Amniotic stem cell (primary cell): ENCODE data around the gene NPTX1.

Experiments
- DNase-seq: peaks from one replicate; lab custom pipeline; 2025; lab: John Stamatoyannopoulos, UW

NPTX1 gene

DNA sequence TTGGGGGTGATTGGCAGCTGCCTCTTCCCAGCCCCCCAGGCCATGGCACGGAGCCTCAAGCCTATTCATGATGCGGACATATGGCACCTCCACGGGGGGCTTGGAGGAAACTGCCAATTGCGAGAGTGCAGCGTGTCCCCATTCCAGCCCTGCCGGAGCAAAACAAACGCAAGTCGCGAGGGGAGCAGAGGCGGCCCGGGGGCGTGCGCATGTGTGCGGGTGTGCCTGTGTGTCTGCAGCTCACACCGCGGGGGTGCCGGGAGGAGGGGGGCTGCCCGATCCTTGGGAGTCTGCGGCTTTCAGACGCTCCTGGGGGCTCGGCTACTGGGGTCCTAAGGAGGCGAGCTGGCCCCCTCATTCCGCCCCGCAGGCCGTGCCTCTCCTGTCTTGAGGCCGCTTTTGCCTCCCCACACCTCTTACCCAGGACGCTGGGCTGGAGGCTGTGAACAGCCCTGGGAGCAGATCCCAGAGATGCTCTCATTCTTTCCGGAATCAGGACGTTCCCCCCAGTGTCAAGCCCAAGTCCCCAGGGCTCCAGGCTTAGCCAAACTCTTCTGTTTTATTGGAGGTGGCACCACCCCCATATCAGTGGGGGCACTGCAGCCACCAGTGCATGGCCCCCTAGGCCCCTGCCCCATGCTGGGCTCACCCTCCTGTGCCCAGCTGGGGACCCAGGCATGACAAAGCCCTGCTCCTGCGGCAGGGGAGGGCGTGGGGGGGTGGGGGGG lies 32.3 kb downstream of the NPTX1 start:
- no peak for DNase-seq

DNA sequence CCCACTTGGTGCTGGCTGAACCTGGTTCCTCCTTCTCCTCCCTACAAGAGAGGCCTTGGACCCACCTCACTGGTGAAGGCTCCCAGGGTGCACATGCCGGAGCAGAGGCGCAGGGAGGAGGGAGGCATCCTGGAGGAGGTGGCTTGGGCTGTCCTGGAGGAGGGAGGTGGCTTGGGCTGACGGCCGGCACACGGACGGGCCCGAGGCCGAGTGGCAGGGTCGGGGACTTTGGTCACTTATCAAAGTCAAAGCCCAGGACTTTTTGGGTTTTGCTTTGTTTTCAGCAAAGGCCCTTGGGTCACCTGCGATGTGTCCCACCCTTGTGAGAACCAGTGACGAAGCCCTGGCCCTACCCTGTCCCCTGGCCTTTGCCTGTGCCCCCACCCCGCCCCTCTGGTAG lies 32.9 kb downstream of the NPTX1 start:
- DNase-seq, result no peak

DNA sequence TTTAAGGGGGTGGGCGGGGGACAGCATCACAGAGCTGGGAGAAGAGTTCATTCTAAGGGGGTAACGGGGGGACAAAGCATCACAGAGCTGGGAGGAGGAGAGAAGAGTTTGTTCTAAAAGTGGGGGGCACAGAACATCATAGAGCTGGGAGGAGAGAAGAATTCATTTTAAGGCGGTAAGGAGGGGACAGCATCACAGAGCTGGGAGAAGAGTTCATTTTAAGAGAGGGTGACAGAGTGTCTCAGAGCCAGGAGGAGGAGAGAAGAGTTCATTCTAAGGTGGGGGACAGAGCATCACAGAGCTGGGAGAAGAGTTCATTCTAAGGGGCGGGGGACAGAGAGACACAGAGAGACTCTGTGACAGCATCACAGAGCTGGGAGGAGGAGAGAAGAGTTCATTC lies 33.6 kb downstream of the NPTX1 start:
- DNase-seq, result no peak

DNA sequence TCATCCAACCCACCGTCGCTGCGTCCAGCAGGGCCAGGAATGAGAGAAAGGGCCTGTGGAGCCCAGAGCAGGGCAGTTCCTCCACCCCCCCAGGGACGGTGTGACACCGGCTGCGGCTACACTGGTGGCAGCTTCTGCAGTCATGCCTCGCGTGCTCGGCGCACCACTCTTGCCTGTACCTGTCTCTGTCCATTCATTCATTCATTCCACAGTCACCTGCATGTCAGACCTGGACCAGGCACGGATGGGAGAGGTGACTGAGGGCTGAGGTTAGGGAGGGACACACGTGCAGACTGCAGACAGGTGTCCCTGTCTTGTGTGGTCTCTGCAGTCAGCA lies 34.1 kb downstream of the NPTX1 start:
- no peak for DNase-seq

DNA sequence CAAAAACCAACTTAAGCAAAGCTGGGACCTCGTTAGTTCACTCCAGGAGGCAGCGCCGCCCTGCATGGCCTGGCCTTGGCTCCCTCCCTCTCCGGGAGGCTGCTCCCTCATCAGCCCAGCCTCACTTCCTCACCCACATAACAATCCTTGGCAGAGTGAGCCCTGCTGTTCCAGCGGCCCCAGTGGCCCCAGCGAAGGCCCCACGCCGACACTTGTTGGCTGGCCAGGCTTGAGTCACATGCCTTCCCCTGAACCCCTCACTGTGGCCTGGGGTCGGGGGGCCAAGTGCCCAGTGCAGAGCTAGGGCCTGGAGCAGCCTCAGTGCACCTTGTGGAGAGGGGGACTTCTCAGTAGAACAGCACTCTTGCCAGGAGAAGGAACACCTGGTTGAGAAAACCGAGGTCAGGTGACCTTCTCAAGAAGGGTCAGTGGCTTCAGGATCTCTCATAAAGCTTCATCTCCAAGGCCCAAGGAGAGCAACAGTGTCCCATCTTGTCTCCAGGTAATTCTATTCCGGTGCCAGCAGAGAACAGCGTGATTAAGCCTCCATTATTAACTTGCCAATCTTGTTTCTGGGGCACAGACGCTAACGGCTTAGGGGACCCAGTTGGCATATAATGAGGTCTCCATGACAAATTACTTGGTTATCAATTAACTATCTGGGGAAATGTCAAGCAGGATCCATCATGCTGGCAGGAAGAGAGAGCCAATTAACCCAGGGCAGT lies 34.6 kb downstream of the NPTX1 start:
- no peak for DNase-seq

DNA sequence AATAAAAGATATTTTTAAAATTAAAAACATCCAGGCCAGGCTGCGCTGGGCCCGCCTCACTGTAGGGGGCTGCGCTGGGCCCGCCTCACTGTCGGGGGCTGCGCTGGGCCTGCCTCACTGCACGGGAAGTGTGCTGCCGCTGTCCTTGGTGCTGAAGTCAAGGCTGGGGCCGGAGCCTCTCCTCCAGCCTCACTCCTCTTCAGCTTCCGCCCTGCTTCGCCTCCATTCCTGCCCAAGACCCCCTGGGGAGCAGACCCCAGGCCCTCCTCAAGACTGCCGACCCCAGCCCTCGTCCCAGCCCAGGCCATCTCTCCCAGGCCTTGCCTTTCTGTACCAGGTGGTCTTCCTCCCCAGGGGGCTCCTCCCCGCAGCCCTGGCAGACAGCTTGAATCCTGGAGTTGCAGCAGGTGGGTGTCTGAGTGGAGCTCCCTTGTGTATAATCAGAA lies 35.3 kb downstream of the NPTX1 start:
- peak; percentile 2 for DNase-seq

DNA sequence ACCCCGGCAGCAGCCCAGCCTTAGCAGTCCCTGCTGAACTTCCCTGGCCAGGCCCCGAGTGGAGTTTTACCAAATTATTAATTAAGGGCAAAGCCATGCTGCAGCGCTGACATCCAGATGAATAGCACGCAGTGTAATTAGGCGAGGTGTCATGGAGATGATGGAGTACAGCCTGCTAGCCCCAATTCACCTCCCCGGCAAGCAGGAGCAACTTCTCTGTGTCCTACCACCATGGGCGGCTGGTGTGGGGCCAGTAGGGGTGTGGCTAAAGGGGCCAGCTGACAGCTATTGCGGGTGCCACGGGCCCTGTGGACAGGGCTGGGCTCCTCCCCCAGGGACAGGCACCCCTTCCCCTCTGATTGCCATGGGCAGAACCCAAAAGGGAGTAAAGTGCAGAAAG lies 36.9 kb downstream of the NPTX1 start:
- DNase-seq, result no peak

DNA sequence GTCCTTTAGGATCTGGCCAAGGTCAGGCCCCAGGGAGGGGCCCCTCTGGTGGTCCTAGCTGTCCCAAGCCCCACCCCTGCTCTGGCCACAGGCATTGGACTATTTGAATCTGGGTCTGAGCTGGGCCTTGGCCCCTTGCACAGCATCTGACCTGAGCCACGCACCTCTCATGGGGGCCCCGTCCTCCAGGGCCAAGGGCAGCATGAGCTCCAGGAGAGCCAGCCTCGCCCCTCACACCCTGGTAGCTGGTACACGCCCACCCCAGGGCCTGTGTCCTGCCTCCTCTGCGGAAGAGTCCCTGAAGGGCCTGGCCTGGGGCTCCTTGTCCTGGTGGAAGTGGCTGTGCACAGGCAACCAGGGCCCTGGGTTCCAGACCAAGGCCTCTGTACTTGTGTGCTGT lies 37.6 kb downstream of the NPTX1 start:
- no peak for DNase-seq

DNA sequence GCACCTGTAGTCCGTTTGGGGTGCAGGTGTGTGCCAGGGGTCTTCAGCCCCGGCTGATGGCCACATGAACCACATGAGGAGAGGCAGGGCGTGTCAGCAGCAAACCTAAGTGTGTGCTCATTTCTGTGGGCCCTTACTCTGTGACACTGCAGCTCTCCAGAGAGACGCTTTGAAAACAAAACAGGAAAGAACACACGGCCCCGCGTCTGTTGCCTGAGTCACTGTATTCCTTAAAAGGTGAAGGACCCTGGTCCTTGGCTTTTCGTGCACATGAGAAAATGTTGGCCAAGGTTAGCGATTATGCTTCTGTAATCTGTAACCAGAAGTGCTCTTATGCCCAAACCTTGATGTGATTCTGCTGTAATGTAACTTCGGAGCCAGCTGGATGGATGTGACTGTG lies 38.9 kb downstream of the NPTX1 start:
- no peak for DNase-seq

DNA sequence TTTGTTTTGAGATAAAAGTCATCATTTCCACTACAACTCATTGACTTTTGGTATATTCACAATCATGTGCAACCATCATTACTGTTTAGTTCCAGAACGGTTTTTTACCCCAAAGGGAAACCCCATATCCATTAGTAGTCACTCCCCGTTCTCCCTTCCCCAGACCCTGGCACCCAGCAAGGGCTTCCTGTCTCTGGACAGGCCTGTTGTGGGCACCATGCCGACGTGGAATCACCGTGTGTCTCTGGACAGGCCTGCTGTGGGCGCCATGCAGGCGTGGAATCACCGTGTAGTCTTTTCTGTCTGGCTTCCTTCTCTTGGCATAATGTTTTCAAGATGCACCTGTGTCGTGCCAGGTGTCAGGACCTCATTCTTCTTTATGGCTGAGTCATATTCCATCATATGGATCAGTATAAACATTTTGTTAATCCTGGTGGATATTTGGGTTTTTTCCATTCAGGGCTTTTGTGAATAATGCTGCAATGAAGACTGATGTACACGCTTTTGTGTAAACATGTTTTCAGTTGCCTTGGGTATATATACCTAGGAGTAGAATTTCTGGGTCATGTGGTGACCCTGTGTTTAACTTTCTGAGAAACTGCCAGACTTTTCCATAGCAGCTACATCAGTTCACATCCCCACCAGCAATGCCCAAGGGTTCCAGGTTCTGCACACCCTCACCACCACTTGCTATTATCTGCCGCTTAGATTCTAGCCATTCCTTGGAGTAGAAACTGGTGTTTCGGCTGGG lies 42.3 kb downstream of the NPTX1 start:
- no peak for DNase-seq

DNA sequence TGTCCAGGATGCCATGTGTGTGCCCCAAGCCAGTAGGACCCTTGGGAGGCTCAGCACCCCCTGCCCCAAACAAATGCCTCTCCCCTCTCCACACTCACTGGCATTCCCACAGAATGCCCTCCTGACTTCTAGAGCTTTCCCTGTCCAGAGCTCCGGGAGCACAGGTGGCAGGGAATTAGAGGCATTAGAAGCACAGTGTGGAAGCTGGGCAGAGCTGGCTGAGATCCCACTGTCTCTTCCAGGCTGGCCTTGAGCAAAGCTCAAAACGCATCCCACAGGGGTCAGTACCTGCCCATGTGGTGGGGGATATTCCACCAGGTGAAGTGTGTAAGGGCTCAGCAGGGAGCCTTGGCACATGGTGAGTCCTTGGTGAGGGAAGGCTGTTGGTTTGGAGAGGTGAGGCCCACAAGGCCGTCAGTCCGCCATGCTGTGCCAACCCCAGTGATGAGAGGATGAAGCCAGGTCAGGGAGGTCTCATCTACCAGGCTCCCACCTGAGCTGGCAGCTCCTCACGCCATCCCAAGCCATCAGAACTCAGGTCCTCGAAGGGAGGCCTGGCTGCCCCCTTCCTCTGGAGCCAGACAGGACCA lies 43.4 kb downstream of the NPTX1 start:
- DNase-seq, result no peak

DNA sequence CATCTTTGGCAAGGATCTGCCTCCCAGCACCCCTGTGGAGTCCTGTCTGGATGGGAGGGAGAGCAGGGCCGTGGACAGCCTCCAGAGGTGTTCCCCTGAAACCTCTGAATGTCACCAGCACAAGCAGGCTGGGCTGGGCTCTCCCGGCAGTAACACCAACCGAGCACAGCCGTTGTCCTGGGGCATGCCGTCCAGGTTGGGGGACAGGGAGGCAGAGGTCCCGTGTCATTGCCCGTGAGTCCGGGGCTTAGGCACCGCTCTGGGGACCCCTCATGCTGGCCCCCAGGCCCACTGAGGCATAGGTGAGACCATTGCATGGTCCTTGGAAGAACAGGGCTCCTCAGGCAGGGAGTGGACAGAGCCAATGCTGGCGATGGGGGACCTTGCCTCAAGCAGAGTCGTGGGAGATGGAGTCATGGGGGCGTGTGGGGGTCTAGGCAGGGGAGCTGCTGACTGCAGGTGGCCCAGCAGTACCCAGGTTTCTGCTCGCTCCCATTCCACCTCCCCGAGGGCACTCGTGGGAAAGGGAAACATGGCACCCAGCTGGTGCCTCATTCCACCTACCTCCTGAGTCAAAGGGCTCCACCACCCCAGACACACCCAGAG lies 44.0 kb downstream of the NPTX1 start:
- DNase-seq, result no peak

DNA sequence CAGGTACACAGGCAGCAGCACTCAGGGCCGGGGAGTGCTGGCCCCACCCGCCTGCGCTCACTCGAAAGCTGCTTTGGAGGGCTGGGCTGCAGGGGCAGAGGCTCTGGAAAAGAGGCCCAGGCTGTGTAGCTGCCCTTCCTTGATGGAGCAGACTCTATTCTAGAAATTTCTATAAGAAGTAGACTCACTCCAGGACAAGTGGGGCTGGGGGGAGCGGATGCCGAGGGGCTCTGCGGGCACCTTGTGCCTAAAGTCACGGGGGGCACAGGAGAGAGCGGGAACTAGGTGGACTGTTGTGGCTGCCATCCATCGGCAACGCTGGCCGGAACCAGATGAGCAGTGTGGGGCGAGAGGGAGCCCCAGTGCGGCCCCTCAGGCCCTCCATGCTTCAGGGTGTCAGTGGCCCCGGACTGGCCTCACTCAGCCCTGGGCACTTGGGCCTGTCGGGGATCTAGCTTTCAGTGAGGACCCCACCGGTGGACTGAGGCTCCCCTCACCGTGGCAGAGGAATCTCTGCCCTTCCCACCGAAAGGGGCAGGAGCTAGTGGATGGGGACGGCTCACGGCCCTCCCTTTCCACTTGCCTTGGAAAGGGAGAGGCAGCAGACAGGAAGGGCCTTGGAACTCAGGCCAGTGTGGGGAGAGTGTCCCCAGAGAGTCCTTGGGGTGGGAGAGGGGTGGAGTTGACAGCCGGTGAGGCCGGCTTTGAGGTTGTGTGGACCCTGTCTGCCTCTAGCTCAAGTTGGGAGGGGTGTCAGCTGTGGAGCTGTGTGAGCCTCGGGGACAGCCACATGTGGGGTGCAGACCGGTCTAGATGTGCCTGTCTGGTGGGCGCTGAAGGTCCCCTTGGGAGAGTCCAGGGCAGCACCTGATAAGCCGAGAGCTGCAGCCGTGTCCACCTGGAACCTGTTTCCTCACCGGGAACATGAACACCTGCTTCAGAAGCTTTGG lies 44.9 kb downstream of the NPTX1 start:
- no peak for DNase-seq

DNA sequence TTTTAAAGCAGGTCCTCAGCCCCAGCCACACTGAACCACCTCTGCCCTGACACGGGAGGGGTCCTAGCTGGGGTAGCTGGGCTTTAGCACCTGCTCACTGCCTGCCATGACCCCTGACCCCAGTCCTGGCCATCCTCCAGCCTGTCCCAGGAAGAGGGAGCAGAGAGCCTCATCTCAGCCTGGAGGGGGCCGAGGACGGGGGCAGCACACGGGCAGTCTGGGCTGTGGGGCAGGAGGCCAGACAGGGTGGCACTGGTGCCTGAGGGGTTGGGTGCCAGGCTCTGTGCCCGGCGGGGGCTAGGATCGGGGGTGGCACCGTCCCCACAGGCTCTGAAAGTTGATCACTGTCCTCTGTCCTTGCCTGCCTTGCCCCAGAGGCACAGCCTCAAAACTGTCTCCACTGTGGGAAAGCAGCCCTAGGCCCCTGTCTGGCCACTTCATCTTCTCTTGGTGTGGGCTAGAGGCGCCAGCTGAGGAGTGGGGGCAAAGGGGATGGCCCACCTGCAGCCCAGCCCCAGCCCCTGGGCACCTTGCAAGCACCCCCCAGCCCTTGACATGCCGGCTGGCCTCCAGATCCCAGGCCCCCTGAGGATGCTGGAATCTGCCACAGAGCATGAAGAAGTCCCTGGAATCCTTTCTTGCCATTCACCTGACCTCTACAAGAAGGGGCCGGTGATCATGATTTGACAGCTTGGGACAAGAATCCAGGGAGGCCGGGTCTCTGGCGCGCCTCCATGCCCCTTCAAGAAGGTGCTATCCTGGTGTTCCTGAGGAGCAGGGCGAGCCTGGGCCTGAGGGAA lies 45.8 kb downstream of the NPTX1 start:
- DNase-seq, result no peak

DNA sequence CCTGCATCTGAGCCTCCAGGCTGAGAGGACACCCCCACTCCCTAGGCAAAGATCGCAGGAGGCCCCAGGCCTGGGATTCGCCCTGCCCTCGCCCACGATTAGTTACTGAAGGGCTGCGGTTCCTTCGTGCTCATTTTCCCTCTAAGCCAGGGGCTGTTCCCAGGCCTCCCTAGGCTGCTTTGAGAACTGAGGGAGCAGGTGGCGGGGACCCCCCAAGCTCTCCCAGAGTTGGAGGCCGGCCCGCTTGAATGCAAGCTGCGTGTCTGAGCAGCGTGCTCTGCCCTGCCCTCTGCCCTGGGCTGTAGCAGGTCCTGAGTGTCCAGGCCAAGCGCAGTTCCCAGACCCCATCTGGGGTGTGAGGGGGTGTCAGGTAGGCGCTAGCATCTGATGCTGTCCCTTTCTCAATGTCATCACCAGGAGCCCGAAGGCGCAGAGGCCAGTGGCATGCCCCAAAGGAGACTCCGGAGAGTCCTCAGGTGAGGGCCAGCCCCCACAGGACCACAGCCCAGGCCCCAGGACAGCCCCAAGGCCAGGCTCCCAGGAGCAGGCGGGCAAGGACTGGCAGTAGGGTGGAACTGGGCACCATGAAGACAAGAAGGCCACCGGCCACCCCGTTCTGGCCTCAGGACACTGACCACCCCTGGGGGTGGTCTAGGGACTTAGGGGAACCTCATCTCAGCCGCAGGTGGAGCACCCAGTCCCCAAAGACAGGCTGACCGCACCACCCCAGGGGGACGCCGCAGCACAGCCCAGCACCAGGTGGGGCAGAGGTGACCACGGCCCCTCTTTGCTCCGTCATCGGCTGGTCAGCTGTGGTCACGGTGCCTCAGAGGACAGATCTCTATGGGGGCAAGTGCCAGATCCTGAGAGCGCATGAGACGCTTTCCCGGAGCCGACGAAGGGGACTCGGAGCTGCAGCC lies 46.8 kb downstream of the NPTX1 start:
- no peak for DNase-seq

DNA sequence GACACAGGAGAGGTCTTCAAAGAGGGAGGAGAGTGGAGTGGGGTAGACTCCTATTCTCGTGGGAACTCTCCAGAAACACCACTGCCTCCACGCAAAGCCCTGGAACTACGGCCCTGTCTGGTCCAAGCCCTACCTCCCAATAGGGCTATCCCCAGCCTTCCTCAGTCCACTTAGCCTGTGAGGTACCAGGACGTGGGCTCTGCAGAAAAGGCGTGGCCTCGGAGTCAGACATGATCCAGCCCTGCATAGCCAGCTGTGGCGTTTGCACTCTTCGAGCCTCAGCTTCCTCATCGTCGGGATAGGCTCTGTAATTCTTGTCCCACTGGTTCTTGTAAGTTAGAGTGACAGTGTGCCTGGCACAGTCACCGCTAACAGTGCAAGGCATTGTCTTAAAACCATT lies 47.6 kb downstream of the NPTX1 start:
- DNase-seq, result no peak

DNA sequence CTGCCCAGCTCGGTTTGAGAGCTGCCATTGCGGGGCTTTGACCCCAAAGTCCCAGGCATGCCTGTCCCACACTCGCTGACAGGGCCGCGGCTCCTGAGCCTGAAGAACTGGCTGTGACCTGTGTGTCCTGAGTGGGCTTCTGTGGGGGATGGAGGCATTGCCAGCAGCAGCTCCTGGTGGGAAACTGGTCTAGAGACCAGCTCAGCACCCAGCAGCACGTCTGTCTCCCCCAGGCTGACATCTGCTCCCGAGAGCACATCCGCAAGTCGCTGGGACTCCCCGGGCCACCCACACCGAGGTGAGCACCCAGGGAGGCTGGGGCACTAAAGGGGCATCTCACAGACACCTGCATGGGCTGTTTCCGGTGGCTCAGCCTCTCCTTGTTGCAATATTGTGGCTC lies 48.0 kb downstream of the NPTX1 start:
- DNase-seq, result no peak

DNA sequence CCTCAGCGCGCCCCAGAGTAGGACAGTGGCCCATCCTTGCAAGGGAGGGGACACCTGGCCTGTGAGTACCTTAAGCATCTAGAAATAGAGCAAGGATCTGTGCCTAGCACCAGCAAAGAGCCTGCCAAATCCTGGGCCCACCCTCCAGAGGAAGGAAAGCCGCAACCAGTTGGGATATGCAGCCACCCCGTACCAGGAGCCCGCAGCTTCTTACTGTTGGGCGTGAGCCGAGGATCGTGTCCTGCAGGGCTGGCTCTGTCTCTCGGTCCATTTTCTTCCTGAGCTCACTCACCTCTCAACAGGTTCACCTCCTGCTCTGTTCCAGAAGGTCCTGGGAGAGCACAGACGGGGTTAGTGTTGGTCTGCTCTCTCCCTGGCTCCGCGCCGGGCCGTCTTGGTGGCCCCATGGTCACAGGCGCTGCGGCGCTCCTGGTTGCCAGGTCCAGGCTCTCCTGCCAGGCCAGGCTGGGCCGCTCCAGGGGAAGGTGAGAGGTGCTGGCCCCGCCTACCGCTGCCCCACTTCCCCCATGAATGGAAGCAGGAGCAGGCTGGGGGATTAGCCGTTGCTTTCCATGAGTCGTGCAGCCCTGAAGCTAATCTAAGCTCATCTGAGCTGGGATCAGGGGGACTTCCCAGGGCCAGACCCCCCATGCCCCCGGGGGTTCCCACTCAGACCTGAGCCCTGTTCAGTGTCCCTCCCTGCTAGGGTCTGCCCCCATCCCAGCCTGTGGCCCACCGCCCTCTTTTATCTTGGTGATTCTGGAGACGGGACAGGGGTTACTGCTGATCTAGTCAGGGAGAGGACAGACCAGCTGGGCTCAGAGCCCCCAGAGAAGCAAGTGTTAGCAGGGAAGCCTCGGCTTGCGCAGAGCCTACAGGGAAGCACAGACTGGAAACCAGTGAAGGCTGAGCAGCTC lies 48.8 kb downstream of the NPTX1 start:
- DNase-seq, result no peak
